ENCODE data around the gene HACE1.
"Not testable (repeated sequence)": the region's sequence is repeated elsewhere in the genome, so short reads cannot be mapped to it uniquely, and the experiment has no call there.

HACE1 gene, protein sequence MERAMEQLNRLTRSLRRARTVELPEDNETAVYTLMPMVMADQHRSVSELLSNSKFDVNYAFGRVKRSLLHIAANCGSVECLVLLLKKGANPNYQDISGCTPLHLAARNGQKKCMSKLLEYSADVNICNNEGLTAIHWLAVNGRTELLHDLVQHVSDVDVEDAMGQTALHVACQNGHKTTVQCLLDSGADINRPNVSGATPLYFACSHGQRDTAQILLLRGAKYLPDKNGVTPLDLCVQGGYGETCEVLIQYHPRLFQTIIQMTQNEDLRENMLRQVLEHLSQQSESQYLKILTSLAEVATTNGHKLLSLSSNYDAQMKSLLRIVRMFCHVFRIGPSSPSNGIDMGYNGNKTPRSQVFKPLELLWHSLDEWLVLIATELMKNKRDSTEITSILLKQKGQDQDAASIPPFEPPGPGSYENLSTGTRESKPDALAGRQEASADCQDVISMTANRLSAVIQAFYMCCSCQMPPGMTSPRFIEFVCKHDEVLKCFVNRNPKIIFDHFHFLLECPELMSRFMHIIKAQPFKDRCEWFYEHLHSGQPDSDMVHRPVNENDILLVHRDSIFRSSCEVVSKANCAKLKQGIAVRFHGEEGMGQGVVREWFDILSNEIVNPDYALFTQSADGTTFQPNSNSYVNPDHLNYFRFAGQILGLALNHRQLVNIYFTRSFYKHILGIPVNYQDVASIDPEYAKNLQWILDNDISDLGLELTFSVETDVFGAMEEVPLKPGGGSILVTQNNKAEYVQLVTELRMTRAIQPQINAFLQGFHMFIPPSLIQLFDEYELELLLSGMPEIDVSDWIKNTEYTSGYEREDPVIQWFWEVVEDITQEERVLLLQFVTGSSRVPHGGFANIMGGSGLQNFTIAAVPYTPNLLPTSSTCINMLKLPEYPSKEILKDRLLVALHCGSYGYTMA

DNA sequence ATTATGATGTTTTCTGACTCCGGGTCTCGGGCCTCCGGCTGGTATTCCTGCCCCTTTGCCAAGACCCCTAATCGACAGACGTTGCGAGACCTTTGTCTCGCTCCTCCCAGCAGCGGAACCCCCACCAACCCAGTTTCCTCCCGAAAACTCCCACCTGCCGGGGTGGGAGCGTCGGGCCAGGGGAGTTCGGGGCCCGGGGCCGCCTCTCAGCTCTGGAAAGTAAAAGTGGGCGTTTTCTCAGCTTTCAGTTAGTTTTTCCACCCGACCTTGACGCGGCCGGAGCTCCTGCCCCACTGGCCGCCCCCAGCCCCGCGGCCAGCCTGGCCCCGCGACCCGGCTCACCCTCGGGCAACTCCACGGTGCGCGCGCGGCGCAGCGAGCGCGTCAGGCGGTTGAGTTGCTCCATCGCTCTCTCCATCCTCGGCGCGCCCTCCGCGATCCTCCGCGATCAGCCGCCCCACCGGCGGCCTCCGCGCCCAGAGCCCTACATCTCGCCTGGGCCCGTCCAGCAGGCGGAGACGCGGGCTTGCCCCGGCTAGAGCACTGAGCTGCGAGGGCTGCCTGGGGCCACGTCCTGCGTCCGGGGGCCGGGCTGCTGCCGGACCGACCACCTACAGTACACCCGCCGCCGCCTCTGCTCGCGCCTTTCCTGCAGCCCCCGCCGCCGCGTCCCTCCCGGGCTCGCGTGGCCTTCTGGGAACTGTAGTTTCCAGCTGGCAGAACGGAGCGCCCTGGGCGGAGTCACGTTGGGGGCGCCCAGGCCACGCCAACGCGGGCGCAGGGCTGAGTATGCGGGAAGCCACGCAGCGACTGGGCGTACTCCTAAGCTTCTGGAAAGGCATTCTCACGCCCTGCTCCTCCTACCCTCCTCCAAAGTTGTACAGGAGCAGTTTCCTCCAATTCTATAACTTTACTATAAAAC, at the start of gene HACE1:
TSS of gene HACE1 (minus strand) at position 695 of the 922 bp plus-strand sequence. CDS start at position 418, 277 bp downstream.
- DNase-seq: peak; percentile 81
- in situ Hi-C loops (cut with HindIII; ENCODE audit: low pct_ligation_motif_present, low pct_unique_long_range_greater_than_20kb, low sequenced_read_pairs): no loop called here

DNA sequence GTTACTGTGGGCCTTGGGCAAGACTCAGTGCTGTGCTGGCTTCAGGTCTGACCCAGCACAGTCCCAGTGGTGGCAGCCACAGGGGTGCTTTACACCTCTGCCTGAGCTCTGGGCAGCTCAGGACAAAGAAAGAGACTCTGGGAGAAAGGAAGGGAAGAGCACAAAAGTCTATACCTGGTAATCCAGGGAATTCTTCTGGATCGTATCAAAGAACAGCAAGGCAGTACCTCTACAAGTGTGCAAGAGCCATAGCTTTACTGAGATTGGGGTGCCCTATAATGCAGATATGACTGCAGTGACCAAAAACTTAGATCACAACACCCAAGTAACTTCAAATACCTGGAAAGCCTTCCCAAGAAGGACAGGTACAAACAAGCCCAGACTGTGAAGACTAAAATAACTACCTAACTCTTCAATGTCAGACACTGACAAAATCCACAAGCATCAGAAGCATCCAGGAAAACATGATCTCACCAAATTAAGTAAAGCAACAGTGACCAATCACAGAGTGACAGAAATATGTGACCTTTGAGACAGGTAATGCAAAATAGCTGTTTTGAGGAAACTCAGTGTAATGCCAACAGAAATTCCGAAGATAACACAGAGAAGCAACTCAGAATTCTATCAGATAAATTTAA, 49.3 kb upstream of the HACE1 start:
- no peak for DNase-seq
- in situ Hi-C loops (cut with HindIII; ENCODE audit: low pct_ligation_motif_present, low pct_unique_long_range_greater_than_20kb, low sequenced_read_pairs): no loop called here

DNA sequence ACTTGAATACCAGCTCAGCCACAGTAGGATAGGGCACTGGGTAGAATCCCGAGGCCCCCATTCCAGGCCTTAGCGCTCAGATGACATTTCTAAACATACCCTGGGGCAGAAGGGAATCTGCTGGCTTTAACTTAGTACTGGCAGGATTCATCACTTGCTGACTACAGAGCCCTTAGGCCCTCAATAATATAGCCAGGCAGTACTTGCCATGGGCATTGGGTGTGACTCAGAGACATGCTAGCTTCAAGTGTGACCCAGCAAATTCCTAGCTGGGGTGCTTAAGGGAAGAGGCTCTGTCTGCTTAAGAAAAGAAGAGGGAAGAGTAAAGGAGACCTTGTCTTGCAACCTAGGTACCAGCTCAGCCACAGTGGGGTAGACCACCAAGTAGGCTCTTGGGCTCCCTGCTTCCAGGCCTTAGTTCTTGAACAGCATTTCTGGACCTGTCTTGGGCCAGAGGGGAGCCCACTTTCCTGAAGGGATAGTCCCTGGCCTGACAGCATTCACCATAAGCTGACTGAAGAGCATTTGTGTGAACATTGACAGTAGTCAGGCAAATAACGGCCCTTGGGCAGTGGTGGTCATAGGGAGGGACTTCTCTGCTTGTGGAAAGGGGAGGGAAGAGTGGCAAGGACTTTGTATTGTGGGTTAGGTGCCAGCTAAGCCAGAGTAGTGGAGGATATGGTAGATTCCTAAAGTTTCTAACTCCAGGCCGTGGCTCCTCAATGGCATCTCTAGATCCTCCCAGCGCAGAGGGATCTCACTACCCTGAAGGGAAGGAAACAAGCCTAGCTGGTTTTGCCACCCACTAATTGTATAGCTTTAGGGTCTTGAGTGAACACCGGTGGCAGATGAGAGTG, 48.5 kb upstream of the HACE1 start:
- DNase-seq: no peak
- in situ Hi-C loops (cut with HindIII; ENCODE audit: low pct_ligation_motif_present, low pct_unique_long_range_greater_than_20kb, low sequenced_read_pairs): no loop called here

DNA sequence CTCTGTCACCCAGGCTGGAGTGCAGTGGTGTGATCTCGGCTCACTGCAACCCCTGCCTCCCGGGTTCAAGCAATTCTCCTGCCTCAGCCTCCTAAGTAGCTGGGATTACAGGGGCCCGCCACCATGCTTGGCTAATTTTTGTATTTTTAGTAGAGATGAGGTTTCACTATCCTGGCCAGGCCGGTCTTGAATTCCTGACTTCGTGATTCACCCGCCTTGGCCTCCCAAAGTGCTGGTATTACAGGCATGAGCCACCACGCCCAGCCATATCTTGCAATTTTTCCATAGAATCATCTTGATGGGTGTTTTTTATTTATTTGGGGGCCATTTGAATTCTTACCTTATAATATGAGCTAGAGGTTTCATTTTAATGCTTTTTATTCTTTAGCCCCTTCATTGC, 39.2 kb upstream of the HACE1 start:
- DNase-seq; in situ Hi-C loops (cut with HindIII; ENCODE audit: low pct_ligation_motif_present, low pct_unique_long_range_greater_than_20kb, low sequenced_read_pairs): not testable (repeated sequence)

DNA sequence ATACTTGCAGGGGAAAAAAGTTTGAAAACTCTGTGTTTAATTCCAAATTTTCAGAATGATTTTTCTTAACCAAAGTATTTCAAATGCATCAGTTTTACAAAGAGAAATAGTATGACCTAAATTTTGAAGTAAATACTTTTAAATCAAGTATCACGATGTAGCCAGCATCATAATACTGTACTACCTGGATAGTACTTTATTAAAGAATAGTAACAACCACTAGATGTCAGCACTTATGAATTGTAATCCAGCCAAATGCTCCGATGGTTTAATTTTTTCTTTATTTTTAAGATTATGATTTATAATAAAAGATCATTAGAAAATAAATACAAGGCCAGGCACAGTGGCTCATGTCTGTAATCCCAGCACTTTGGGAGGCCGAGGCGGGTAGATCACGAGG, 37.2 kb upstream of the HACE1 start:
- DNase-seq: peak; percentile 4

DNA sequence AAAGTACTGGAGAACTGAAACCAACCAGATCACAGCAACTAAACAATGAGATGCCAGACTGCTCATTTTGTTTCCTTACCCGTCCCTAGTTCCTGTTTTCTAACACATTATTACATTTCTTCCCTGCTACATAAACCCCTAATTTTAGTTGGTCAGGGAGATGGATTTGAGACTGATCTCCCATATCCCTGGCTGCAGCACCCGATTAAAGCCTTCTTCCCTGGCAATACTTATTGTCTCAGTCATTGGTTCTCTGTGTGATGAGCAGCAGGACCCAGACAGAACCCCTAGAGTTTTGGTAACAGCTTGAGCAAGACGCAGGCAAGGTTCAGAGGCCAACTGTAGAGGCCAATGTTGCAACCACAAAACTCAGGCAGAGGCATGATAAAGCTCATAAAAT, 28.3 kb upstream of the HACE1 start:
- in situ Hi-C loops (cut with HindIII; ENCODE audit: low pct_ligation_motif_present, low pct_unique_long_range_greater_than_20kb, low sequenced_read_pairs): no loop called here
- no peak for DNase-seq

More for the DNA sequence above, 37.2 kb upstream of the HACE1 start:
- in situ Hi-C loops (cut with HindIII; ENCODE audit: low pct_ligation_motif_present, low pct_unique_long_range_greater_than_20kb, low sequenced_read_pairs): no loop called here

DNA sequence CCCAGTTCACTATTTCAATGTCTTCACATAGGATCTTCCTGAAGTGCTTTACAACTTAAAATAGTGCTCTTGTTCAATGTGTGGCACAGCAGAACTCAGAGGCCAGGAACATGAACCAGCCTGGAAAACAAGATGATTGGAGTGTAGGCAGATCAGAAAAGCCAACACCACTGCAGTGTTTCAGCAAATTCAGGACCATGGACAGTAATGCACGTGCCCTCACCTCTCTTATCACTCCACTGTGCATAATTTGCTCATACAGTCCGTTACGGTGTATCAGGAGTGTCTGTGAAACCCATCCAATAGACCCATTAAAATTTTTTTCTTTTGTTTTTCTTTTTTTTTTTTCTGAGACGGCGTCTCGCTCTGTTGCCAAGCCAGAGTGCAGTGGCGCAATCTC, 27.6 kb upstream of the HACE1 start:
- peak; percentile 25 for DNase-seq
- in situ Hi-C loops (cut with HindIII; ENCODE audit: low pct_ligation_motif_present, low pct_unique_long_range_greater_than_20kb, low sequenced_read_pairs): no loop called here

DNA sequence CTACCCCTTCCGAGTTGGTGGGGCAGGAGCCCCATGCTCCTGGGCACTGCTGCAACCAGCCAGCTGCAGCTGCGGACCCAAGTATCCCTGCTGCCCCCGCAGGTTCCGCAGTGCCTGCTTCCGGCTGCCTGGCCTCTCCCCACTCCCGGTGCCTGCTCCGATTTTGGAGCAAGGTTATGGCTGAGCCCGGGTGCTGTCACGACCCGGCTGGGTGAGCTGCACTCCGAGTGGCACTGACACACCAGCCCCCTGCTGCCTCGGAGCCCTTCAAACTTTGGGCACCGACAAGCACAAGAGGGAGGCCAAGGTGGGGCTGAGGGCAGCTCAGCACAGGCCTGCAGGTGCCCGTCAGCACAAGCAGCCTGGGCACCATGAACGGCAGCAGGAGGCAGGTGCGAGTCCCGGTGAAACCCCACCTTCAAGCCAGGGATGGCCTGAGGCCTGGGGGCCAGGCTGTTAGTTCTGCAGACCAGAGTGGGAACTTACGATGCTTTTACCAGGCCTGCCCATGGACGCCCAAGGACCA, 25.9 kb upstream of the HACE1 start:
- DNase-seq: no peak
- in situ Hi-C loops (cut with HindIII; ENCODE audit: low pct_ligation_motif_present, low pct_unique_long_range_greater_than_20kb, low sequenced_read_pairs): no loop called here

DNA sequence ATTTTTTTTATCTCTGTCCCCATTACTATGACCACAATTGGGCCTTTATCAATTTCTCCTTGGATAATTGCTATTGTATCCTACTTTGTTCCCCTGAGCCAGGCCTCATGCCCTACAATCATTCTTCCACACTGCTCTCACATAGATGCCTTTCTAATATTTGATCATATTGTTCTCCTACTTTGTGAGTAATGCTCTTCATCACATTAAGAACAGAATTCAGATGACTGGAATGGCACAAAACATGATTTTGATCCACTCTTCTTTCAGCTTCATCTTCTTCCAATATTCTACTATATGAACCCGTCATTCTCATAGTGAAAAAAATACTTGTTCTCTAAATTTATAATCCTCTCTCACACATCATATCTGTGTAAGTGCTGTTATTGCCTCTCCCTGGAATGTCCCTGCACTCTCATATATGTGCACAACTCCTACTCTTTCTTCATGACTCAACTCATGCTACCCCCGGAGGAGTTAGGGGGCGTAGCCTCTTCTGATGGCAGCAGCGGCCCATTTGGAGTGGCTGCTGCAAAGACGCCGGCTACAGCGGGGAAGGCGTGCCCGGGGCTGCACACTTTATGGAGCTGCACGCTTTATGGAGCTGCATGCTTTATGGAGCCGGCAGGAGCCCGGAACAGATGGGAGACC, 25.3 kb upstream of the HACE1 start:
- no peak for DNase-seq

DNA sequence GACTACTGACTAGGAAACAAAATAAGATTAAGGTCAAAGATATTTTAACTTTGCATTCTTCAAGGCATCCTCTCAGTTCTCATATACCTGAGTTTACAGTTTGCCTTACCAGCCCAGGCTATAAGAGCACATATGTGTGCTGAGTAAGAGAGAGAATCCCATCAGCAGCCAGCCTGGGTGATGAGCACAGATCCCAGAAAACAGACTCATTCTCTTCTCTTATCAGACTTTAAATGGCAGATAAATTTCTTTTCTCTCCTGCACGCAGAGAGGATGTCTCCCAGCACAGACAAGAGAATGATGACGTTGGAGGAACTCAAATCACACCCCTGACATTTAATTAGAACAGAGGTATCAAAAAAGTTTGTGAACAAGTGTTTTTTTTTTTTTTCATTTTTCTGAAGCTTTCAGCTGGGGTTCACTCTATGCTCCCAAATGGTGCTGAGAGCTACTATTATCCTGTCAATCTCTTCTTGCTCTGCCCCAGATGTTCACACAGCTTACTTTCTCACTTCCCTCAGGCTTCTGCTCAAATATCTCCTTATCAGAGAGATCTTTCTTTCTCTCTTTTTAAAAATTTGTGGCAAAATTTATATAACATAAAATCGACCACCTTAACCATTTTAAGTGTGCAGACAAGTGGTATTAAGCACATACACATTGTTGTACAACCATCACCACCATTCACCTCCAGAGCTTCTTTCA, 22.4 kb upstream of the HACE1 start:
- in situ Hi-C loops (cut with HindIII; ENCODE audit: low pct_ligation_motif_present, low pct_unique_long_range_greater_than_20kb, low sequenced_read_pairs): no loop called here

More for the DNA sequence above, 25.3 kb upstream of the HACE1 start:
- in situ Hi-C loops (cut with HindIII; ENCODE audit: low pct_ligation_motif_present, low pct_unique_long_range_greater_than_20kb, low sequenced_read_pairs): no loop called here

DNA sequence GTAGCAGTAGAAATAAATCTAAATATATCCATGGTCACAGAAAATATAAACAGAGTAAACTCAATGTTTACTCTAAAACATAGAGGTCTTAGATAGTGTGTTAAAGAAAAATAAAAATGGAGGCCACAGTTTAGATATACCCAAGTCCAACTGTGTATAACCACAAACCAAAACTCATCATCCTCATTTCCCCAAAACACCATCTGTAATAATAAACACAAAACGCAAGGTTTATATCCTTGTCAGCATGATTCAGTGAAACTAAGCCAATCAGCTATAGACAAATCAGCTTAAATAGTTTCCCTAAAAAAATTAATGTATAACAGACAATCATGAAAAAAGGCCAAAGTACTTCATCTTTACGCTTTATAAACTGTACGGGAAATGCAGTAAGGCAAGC, 2.7 kb upstream of the HACE1 start:
- in situ Hi-C loops (cut with HindIII; ENCODE audit: low pct_ligation_motif_present, low pct_unique_long_range_greater_than_20kb, low sequenced_read_pairs): no loop called here
- no peak for DNase-seq

More for the DNA sequence above, 22.4 kb upstream of the HACE1 start:
- no peak for DNase-seq

DNA sequence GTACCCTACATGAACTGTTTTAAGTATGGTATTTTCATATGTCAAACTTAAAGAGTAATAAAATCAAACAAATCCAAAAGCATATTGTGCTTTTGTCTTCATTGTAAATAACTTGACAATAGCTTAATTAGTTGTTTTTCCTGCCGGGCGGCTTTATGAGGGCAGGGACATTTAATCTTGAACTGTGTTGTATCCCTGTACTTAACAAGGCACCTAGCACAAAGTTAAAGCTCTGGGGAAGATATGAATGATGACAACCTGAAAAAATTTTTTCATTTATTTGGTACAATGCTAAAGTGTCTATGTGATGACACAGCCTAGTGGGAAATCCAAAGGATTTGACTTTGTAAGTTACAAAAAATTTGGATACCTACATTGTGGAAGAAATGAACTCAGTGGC, 502 bp upstream of the HACE1 start:
- no peak for DNase-seq
- in situ Hi-C loops (cut with HindIII; ENCODE audit: low pct_ligation_motif_present, low pct_unique_long_range_greater_than_20kb, low sequenced_read_pairs): no loop called here

DNA sequence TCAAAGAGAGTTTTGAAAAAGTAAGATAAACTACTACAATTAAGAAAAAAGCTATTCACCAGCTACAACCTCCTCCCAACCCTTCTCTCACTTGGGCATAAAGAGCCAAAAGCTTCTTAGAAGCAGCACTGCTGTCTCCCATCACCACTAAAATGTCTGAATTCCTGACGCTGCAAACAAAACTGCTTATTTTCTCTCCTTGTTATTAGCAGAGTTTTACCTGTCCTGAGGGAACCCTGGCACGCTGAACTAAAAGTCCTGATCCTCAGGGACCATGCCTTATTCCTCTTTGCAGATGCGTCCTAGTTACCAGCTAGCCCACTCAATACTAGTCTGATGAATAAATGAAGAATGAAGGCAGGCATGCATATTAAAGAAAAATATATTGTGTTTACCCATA, 1.1 kb downstream of the HACE1 start:
- in situ Hi-C loops (cut with HindIII; ENCODE audit: low pct_ligation_motif_present, low pct_unique_long_range_greater_than_20kb, low sequenced_read_pairs): no loop called here
- DNase-seq: no peak

DNA sequence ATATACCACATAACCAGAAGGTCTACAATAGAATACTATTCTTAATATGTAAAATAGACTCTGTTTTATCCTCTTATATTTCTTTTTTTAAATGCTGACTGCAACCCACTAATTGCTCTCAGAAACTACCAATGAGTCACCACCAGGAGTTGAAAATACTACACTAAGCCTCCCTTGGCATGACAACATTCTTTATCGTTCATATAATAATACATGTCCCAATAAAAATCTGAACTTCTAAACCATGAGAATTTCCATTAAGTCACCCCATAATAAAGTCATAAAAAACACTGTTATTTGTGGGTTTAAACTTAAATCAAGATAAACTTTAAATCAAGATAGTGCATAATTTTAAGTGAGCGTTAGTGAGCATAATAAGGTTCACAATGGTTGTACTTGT, 4.2 kb downstream of the HACE1 start:
- DNase-seq: peak; percentile 4
- in situ Hi-C loops (cut with HindIII; ENCODE audit: low pct_ligation_motif_present, low pct_unique_long_range_greater_than_20kb, low sequenced_read_pairs): no loop called here

DNA sequence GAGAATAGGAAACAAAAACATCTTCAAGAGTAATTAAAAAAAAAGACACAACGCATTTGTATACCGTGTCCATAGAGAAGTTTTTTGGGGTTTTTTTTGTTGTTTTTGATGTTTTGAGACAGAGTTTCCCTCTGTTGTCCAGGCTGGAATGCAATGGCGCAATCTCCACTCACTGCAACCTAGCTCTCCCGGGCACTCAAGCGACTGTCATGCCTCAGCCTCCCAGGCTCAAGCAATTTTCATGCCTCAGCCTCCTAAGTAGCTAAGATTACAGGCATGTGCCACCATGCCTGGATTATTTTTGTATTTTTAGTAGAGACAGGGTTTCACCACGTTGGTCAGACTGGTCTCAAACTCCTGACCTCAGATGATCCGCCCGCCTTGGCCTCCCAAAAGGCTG, 12.0 kb downstream of the HACE1 start:
- in situ Hi-C loops (cut with HindIII; ENCODE audit: low pct_ligation_motif_present, low pct_unique_long_range_greater_than_20kb, low sequenced_read_pairs); DNase-seq: not testable (repeated sequence)

DNA sequence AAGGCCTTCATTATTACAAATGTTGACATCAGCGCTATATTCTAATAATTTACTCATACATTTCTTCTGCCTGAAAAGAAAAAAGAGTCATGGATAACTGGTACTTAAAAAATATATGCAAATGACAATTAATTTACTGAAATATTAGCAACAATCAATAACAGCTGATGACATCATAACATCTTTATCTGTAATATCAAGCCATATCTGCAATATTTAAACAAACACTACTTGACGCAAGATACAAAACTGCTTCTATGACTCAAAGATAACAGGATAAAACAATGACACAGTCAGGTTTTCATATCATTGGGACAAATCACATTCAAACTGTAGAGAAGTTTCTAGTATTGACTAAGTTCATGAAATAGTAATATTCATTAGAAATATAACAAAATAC, 16.5 kb downstream of the HACE1 start:
- in situ Hi-C loops (cut with HindIII; ENCODE audit: low pct_ligation_motif_present, low pct_unique_long_range_greater_than_20kb, low sequenced_read_pairs): no loop called here
- DNase-seq: no peak

Data from ACHN (cell line).